ENCODE results near the gene RSPH1.

RSPH1 gene

DNA sequence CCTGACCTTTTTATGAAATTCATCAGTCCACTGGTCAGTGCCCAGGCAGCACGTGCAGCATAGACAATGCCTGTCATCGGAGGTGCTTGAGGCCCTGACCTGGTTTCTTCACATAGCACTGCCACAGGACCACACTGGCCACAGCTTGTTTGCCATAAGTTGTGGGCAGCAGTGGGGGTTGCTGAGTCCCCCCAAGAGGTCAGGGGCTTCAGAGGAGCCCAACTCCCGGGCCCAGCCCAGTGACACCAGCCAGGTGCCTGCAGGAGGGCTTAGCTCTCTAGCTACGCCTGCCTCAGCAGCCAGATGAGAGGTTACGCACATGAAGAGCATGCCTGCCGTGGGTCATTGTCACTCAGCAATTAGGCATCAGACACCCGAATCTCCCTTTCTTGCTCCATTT lies 50.7 kb downstream of the RSPH1 start:
- DNase-seq (ENCODE audit: low spot score): no peak

DNA sequence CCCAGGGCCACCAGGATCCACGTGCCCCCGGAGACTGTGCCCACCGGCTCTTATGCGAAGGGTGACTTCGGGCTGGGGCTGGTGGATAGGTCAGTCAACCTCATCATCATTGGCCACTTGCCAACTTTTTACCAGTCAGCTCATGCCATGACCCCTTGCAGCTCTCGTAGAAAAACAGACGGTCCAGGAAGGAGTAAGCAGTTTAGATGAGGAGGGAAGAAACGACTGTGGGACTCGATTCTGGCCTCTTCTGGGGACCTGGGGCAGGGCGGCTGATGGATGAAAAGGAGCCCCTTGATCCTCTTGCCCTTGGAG lies 51.3 kb downstream of the RSPH1 start:
- DNase-seq (ENCODE audit: low spot score): no peak

DNA sequence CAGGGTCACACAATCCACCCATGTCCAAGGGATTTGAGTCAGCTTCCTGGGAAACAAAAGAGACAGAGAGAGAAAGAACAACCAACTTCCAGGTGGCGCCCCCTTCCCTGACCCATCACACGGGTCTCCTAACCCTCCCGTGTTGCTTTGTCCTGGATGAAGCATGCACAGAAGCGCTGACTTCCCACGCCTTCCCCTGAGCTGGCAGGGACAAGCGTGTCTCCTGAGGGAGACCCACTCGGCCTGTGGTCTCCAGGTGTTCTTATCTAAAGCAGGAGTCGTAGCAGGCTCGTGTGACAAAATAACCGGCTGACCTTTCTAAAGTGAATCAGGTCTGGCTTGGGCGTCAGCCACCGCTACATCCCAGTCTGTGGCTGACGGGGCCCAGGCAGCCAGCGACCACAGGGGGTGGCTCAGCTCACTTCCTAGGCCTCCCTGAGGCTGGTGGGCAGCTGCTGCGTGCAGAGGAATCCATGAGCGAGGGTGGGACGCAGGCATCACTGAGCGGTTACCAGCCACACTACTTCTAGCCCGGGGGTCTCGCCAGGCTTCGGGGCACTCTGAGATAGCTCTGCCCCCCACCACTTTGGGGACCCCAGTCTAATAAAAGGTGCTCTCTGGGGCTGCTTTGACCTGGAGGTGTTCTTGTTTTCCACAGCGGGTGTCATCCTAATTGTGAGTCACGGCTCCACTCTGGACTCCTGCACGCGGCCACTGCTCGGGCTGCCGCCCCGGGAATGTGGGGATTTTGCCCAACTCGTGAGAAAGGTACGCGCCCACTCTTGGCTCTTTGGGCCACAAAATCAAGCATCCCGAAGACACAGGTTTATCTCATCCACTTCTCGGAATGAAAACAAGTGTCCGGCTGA lies 51.9 kb downstream of the RSPH1 start:
- DNase-seq (ENCODE audit: low spot score): no peak

DNA sequence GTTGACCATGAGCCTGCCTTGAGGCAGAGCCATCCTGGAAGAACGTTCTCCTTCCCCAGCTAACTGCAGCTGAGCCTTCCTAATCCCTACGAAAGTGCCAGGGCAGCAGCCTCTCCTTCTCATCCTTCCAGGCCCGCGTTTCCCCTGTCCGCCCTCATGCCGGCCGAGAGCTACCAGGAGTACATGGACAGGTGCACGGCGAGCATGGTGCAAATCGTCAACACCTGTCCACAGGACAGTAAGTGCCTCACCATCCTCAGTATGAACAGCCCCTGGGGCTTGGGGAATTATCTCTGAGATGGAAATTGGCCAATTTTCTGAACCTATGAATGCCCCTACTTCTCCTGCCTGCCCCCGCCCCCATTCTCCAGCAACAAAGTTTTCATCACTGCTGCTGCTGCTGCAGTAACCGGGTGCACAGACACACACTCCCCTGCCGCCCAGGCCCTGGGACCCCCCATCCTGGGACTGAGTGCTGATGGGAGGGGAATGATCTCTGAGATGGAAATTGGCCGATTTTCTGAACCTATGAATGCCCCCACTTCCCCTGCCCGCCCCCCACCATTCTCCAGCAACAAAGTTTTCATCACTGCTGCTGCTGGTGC lies 52.7 kb downstream of the RSPH1 start:
- no peak for DNase-seq (ENCODE audit: low spot score)

DNA sequence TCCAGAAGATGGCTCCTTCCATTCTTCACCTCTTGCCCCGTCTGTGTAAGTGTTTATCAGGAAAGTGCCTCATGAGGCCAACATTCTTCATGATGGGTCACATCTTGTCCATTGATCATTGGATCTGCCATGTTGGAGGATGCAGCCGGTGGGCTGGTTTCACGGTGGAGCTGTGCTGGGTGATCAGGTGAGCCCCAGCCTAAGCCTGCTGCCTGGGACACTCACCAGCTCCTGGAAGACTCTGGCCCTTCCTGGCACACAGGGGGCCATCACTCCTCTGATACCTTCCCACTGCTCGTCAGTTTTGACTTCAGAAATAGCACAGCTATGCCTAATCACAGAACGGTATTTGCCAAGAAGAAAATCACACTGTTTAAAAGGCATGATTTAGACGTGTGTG lies 54.1 kb downstream of the RSPH1 start:
- no peak for DNase-seq (ENCODE audit: low spot score)

DNA sequence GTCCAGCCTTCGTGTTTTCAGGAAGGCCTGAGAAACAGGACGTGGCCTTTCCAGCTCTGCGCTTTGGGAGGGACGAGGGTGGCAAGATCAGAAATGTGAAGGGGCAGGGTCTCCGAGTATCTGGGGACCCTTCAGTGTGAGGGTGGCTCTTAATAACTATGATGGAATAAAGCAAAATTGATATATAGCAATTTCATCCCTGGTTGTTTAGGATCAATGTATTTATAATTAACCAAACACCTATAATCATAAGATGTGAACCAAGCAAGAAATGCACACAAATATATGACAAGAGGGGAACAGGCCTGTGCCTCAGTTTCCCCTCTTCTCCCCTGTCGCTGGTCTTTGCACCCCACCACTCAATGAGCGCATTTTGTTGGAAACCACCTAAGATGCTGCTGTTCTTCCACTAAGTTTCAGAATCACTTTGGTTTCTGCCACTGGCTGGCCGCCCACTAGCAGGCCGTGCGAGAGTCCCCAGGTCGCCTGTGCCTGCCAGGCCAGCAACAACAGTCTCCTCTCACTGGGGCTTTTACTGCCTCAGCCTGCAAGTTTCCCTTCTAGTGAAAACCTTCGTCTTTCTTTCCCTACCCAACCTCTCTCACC lies 55.7 kb downstream of the RSPH1 start:
- no peak for DNase-seq (ENCODE audit: low spot score)

DNA sequence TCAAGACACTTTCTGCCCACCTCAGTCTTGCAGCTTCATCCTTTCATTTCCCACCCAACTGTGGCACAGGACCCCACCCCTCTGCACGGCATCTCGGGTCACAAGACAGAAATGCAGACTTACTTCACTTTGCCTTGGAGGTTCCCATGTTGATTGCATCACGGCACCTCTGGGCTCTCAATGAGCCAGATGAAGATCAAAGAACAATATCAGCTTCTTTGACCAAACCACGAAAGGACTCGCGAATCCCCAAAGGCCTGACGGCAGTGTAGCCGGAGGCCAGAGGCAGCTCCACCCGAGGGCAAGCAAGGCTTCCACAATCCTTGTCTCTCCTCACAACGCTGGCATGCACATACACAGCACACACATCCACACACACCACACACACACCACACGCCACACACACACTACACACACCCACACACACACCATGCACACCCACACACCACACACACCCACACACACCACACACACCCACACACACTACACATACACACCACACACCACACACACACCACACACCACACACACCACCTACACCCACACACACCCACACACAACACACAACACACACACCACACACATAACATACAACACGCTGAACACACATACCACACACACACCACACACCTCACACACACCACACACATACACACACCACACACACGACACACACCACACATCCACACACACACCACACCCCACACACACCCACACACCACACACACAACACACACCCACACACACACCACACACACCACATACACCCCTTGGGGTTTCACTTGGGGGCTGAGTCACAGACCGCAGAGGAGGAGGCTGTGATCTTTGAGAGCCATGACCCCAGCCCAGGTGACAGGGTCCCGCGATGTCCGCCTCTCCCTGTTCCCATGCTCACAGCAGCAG lies 56.5 kb downstream of the RSPH1 start:
- no peak for DNase-seq (ENCODE audit: low spot score)

DNA sequence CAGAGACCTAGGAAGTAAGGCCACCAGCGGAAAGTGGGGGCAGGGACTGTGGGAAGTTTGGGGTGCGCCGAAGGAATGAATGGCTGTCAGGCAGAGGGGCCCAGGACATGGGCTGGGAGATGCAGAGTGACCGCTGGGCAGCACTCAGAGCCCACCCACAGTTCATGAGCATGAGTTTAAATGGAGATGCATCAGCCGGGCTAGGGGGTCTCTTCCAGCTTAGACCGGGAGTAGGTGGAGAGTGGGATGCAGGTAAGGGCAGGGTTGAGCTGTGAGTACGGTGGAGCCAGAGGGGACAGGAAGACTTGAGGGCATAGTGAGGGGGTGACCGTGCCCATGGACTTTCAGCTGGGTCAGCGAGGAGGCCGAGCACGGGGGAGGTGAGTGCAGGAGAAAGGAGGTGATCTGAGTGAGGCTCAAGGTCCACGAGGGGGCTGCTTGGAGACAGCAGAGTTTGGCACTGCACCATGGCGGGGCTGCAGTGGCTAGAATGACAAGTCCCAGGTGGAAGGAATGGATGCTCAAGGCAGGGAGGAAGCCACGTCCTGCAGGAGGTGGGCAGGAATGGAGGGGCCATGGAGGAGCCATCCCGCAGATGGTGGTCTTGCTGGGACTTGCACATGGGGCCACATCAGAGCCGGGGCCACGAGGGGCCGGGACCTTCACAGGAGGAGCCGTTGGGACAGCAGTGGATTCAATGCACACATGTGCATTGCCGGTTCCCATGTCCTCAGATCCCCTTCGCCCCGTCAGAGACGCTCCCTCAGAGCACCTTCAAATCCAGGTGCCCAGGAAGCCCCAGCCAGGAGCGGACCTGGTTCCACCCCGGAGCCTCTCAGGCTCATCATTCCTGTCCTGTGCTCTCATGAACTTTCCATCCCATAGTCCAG lies 57.5 kb downstream of the RSPH1 start:
- no peak for DNase-seq (ENCODE audit: low spot score)

DNA sequence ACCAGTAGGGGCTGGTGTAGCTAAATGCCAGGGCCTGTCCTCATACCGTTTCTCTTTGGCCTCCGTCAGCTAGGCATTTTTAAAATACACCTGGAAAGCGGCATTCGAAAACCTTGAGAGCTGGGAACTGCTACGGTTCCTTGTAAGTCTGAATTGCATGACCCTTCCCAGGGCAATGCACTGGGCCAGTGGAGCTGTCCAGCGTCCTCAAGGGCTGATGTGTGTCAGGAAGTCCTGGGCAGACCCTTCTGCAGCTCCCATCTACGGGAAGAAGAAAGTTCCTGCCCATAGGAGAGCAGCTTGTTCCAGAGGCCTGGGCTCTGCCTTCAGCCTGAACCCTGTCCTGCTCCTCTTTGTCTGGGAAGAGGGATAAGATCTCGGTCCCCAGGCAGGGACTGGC lies 58.2 kb downstream of the RSPH1 start:
- no peak for DNase-seq (ENCODE audit: low spot score)

DNA sequence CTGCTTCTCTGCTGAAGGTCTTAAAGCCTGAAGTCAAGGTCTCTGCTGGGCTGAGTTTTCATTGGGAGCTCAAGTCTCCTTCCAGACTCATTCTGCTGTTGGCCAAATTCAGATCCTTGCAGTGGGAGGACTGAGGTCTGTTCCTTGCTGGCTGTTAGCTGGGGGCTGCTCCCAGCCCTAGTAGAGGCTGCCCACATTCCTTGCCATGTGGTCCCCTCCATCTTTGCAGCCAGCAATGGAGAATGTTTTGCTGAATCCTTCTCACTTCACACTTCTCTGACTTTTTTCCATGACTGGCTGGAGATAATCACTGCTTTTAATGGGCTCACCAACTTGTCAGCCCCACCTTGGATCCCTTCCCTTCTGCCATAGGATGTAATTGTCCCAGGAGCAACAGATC lies 59.1 kb downstream of the RSPH1 start:
- no peak for DNase-seq (ENCODE audit: low spot score)

DNA sequence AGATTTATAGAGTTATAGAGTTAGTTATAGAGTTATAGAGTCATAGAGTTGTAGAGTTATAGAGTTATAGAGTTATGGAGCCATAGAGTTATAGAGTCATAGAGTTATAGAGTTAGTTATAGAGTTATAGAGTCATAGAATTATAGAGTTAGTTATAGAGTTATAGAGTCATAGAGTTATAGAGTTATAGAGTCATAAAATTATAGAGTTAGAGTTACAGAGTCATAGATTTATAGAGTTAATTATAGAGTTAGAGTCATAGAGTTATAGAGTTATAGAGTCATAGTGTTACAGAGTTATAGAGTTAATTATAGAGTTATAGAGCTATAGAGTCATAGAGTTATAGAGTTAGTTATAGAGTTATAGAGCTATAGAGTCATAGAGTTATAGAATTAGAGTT lies 60.2 kb downstream of the RSPH1 start:
- no peak for DNase-seq (ENCODE audit: low spot score)

DNA sequence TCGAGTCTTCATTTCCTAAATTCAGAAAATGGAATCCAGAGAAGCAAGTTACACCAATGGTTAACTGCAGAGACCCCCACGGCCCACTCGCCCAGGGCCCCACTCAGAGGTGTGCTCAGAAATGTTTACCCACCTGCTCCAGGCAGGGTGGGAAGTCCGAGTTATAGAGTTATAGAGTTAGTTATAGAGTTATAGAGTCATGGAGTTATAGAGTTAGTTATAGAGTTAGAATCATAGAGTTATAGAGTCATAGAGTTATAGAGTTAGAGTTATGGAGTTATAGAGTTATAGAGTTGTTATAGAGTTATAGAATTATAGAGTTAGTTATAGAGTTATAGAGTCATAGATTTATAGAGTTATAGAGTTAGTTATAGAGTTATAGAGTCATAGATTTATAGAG lies 60.6 kb downstream of the RSPH1 start:
- DNase-seq (ENCODE audit: low spot score): no peak

DNA sequence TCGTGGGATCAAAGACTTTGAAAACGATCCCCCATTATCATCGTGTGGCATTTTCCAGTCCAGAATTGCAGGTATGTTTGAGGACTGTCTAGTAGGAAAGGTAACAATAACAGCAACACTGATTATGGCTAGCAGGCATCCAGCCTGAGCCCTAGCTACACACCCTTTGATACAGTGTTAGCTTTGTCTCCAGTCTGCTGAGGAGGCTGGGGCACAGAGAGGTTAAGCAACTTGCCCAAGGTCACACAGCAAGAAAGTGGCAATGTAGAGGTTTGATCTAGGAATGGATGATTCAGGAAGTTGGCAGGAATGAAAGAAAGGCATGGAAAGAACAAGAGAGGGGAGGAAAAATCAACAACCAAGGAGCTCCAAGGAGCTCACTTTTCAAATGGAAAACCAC lies 61.1 kb downstream of the RSPH1 start:
- DNase-seq (ENCODE audit: low spot score): no peak

DNA sequence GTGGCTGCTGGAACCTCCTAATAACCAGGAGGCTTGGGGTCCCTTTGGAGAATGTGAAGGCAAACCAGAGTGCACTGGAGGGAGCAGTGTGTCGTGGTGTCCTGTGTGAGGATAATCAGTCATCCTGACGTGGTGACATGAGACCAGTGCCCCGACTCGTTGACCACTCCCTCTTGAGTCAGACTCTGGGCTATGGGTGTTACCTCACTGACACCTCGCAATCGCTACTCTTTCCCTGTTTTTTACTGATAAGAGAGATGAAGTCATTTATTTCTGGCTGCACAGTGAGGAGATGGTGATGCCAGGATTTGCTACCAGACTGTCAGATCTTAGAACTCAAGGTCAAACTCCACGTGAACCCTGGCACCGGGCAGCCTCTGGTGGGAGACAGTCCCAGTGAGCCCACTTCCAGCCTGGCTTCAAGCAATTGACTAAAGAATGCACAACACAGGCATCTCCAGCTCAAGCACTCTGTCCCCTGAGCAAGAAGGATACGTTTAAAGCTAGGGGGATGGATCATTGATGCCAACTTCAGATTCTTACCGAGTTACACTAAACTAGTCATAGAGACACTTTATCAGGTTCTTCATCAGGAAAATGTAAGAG lies 62.0 kb downstream of the RSPH1 start:
- DNase-seq (ENCODE audit: low spot score): peak; percentile 81

DNA sequence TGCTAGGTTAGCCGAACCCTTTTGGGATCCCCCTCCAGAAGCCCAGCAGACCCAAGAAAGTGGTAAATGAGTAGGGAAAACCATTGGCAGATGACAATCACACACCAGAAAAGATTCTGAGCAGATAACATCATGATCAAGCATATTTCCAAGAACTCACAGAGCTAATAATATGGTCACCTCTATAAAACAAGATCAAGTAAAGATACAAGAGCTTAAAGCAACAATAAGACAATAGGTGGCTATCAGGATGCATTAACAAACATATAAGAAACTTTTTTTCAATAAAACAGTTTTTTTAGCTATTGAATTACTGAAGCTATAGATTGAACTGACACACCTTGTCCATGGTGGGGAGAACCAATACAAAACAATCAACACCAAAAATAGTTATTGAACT lies 63.3 kb downstream of the RSPH1 start:
- DNase-seq (ENCODE audit: low spot score): no peak

DNA sequence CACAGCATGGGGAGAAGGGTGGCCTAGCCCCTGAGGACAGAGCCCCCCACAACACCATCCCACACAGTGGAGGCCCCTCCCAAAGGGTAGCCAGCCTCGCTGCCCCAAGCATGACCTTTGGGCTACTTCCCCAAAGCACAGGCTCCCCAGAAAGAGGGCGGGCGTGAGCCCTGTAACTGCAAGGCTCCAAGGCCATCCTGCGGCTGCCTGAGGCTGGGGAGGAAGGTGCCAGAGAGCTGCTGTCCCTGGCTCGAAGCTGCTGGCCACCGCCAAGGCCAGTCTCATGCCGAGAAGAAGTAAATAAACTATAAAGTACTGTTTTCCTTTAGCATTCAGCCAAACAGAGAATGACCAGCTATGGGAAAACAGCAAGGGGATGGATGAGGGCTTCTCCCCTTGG lies 64.8 kb downstream of the RSPH1 start:
- no peak for DNase-seq (ENCODE audit: low spot score)

DNA sequence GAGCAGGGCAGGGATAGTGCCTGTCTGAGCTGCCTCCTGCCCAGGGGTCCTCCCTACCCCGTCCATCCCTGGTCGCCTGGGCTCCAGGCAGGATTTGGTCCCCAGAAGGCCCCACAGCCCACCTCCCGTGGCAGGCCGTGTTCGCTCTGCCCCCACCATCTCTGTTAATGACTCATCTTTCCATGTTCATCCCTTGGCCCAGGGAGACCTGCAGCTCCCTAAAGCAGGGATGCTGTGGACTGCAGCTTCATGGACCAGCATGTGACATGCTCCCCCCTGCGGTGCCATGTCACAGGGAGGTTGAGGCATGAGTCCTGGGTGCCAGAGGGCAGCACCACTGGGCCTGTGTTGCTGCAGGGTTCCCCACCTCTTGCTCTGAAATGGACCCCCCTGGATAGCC lies 65.5 kb downstream of the RSPH1 start:
- no peak for DNase-seq (ENCODE audit: low spot score)

DNA sequence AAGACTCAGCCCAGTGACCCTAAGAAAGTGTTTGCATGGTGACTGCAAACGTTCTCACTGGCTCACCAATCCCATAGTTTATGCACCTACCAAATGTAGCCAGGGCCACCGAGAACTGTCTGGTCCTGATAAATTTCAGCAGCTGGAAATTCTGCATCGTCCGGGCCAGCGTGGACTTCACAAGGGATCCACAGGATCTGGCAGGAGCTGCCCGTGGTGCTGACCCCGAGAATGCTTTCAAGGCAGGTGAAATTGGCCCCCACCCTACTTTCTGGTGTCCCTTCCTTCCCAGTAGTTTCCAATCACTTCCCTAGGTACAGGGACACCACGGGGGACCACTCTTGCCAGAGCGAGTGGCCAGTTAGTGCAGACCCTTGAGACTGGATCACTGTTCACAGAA lies 66.2 kb downstream of the RSPH1 start:
- no peak for DNase-seq (ENCODE audit: low spot score)

DNA sequence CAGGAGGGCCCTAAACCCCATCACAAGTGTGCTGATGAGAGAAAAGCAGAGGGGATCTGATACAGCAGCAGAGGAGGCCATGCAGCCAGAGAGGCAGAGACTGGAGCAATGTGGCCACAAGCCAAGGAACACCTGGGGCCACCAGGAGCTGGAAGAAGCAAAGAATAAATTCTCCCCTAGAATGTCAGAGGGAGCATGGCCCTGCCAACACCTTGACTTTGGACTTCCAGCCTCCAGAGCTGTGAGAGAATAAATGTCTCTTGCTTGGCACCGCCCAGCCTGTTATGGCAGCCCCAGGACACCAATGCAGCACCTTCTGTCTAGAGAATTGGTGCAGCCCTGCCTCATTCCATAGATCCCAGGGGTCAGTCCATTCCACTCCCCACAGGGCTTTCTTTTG lies 67.0 kb downstream of the RSPH1 start:
- DNase-seq (ENCODE audit: low spot score): no peak

DNA sequence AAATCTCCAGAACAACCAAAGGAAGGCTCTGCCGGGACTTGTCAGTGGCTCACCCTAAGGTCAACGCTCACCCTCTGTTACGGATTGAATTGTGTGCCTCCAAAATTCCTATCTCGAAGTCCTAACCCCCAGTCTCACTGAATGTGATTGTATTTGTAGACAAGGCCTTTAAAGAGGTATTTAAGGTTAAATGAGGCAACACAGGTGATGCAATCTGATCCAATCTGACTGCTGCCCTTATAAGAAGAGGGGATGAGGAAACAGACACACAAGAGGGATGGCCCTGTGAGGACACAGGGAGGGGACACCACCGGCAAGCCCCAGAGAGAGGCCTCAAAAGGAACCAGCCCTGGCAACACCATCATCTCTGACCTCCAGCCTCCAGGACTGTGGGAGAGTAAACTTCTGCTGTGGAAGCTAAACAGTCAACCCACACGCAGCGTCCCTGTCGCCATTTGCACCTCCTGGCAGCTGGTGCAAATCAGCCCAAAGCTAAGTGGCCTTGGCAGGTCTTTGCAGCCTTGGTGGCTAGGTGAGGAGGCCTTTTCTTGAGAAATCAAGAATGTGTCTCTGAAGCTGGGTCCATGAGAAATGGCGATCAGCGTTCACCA lies 68.1 kb downstream of the RSPH1 start:
- no peak for DNase-seq (ENCODE audit: low spot score)
